ENCODE measurements around the gene CALML6. TPM values are rescaled to one million over a fixed set of nuclear protein-coding genes. Genes with fewer than 3 reads are reported as not detected.
A peak's percentile ranks its signal among the peaks of the same experiment; 100 is the strongest.

The CALML6 gene
- total and polyA plus RNA-seq, 5 donors = 0.18 to 0.36 (median 0.24) TPM; not detected in 2

DNA sequence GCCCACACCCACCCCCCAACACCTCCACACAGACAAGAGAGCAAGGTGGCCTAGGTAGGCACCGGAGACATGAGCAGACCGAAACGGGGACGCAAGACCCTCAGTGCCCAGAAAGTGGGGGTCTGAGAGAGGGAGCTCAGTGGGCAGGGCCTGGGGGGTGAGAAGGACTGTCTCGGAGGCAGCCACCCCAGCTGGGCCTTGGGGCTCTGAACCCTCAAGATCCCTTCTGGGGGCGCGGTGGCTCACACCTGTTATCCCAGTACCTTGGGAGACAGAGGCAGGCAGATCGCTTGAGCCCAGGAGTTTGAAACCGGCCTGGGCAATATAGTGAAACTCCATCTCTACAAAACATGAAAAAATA is 15.1 kb upstream of the CALML6 start:
- DNase-seq = peak in 1 of 3 donors; percentile 39
- H3K9me3 ChIP-seq (ENCODE audit: control insufficient read depth, low read length) = no peaks in the 10 kb centered on the region
- H3K27me3 ChIP-seq (ENCODE audit: control insufficient read depth, insufficient read depth) = no peaks in the 10 kb centered on the region
- intact Hi-C loops (cut with DNase I) = loop anchor here in 2 of 4 donors (10.0 kb wide), 1 partner anchor 115 kb away; no protein-coding TSS in a partner anchor
- no peak overlapping the region for H3K27ac ChIP-seq (ENCODE audit: low read length)
- peak in 1 of 2 donors; percentile 22 for ATAC-seq
- WGBS = 91% methylated on average over 9 of the region's 9 CpGs
- no peak overlapping the region for H3K4me3 ChIP-seq (ENCODE audit: low read length)
- peaks cover 2% of the 10 kb centered on the region for H3K4me1 ChIP-seq (ENCODE audit: control insufficient read depth, insufficient read depth, low read length)

DNA sequence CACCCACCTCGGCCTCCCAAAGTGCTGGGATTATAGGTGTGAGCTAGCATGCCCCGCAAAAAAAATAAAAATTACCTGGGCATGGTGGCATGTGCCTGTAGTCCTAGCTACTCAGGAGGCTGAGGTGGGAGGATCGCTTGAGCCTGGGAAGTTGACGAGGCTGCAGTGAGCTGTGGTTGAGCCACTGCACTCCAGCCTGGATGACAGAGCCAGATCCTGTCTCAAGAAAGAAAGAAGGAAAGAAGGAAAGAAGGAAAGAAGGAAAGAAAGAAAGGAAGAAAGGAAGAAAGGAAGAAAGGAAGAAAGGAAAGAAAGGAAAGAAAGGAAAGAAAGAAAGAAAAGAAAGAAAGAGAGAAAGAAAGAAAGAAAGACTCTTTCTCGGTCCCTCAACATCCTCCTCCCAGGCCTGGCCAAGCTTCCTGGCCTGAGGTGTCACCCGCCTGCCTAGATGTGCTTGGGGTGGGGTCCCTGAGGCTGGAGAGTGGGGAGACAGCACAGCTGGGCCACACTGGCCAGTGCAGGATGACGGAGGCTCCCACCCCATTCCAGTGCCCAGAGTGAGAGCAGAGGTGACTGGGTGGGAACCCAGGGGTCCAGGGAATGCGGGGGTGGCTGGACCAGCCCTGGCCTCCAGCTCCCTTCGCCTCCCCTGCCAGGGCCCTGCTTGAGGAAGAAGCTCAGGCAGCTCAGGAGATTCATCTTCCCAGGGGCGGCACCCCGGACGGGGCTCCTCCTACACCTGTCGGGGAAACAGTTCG is 14.0 kb upstream of the CALML6 start:
- no peak overlapping the region for H3K27ac ChIP-seq (ENCODE audit: low read length)
- ATAC-seq = no peak
- no peak overlapping the region for H3K4me3 ChIP-seq (ENCODE audit: low read length)
- intact Hi-C loops (cut with DNase I) = loop anchor here in 1 of 4 donors (10.0 kb wide), 1 partner anchor 116 kb away; no protein-coding TSS in a partner anchor
- H3K9me3 ChIP-seq (ENCODE audit: control insufficient read depth, low read length) = no peaks in the 10 kb centered on the region
- peak in 2 of 3 donors; percentile 14 to 33 for DNase-seq
- no peaks in the 10 kb centered on the region for H3K4me1 ChIP-seq (ENCODE audit: control insufficient read depth, insufficient read depth, low read length)
- 80% methylated on average over 14 of the region's 14 CpGs for WGBS
- no peaks in the 10 kb centered on the region for H3K27me3 ChIP-seq (ENCODE audit: control insufficient read depth, insufficient read depth)

- no peaks in the 10 kb centered on the region for H3K9me3 ChIP-seq (ENCODE audit: control insufficient read depth, low read length)
- DNase-seq (peak in 2 of 3 donors; percentile 36 to 43), ATAC-seq (no peak)
- intact Hi-C loops (cut with DNase I) = loop anchor here in 1 of 4 donors (10.0 kb wide), 1 partner anchor 117 kb away; no protein-coding TSS in a partner anchor
- H3K4me1 ChIP-seq (ENCODE audit: control insufficient read depth, insufficient read depth, low read length) = no peaks in the 10 kb centered on the region
- 81% methylated on average over 13 of the region's 13 CpGs for WGBS
- no peak overlapping the region for H3K27ac ChIP-seq (ENCODE audit: low read length)
- H3K4me3 ChIP-seq (ENCODE audit: low read length) = no peak overlapping the region
- no peaks in the 10 kb centered on the region for H3K27me3 ChIP-seq (ENCODE audit: control insufficient read depth, insufficient read depth)
Measured at GRCh38 chr1:1901641-1902294, 13.3 kb upstream of the CALML6 start.

GRCh38 chr1:1903224-1903623 is 11.8 kb upstream of the CALML6 start:
- intact Hi-C loops (cut with DNase I) = loop anchor here in 1 of 4 donors (10.0 kb wide), 1 partner anchor 118 kb away; no protein-coding TSS in a partner anchor
- Histone ChIP-seq H3K4me3 (ENCODE audit: low read length) (no peak overlapping the region), H3K4me1 (ENCODE audit: control insufficient read depth, insufficient read depth, low read length) (no peaks in the 10 kb centered on the region), H3K27me3 (ENCODE audit: control insufficient read depth, insufficient read depth) (no peaks in the 10 kb centered on the region), H3K9me3 (ENCODE audit: control insufficient read depth, low read length) (no peaks in the 10 kb centered on the region), H3K27ac (ENCODE audit: low read length) (no peak overlapping the region)
- ATAC-seq (no peak), DNase-seq (no peak)
- 98% methylated on average over 12 of the region's 12 CpGs for WGBS

- no peak overlapping the region for H3K4me3 ChIP-seq (ENCODE audit: low read length)
- 20% methylated on average over 15 of the region's 15 CpGs for WGBS
- intact Hi-C loops (cut with DNase I) = loop anchor here in 3 of 4 donors (5.0 to 10.0 kb wide), 2 partner anchors 122 to 124 kb away; no protein-coding TSS in a partner anchor
- no peaks in the 10 kb centered on the region for H3K4me1 ChIP-seq (ENCODE audit: control insufficient read depth, insufficient read depth, low read length)
- no peaks in the 10 kb centered on the region for H3K9me3 ChIP-seq (ENCODE audit: control insufficient read depth, low read length)
- no peaks in the 10 kb centered on the region for H3K27me3 ChIP-seq (ENCODE audit: control insufficient read depth, insufficient read depth)
- peak; percentile 89 to 94 (median 94) for DNase-seq
- peak overlapping the region; percentile 25 for H3K27ac ChIP-seq (ENCODE audit: low read length)
- ATAC-seq = peak; percentile 69 to 70
Measured at GRCh38 chr1:1906185-1907097, 8.6 kb upstream of the CALML6 start.

GRCh38 chr1:1907098-1907736 is 7.8 kb upstream of the CALML6 start:
- DNase-seq (peak in 2 of 3 donors; percentile 68 to 76), ATAC-seq (no peak)
- intact Hi-C loops (cut with DNase I) = loop anchor here in 3 of 4 donors (5.0 to 10.0 kb wide), 2 partner anchors 122 to 125 kb away; no protein-coding TSS in a partner anchor
- no peaks in the 10 kb centered on the region for H3K9me3 ChIP-seq (ENCODE audit: control insufficient read depth, low read length)
- no peak overlapping the region for H3K27ac ChIP-seq (ENCODE audit: low read length)
- no peak overlapping the region for H3K4me3 ChIP-seq (ENCODE audit: low read length)
- H3K27me3 ChIP-seq (ENCODE audit: control insufficient read depth, insufficient read depth) = no peaks in the 10 kb centered on the region
- H3K4me1 ChIP-seq (ENCODE audit: control insufficient read depth, insufficient read depth, low read length) = no peaks in the 10 kb centered on the region
- WGBS = 71% methylated on average over 8 of the region's 8 CpGs

GRCh38 chr1:1908506-1908791 is 6.6 kb upstream of the CALML6 start:
- intact Hi-C loops (cut with DNase I) = loop anchor here in 3 of 4 donors (5.0 to 10.0 kb wide), 2 partner anchors 124 to 126 kb away; no protein-coding TSS in a partner anchor
- WGBS = 4% methylated on average over 21 of the region's 21 CpGs
- peak in 1 of 3 donors; percentile 82 for DNase-seq
- no peaks in the 10 kb centered on the region for H3K27me3 ChIP-seq (ENCODE audit: control insufficient read depth, insufficient read depth)
- peak; percentile 2 to 7 for ATAC-seq
- no peaks in the 10 kb centered on the region for H3K9me3 ChIP-seq (ENCODE audit: control insufficient read depth, low read length)
- peak overlapping the region; percentile 61 for H3K27ac ChIP-seq (ENCODE audit: low read length)
- no peaks in the 10 kb centered on the region for H3K4me1 ChIP-seq (ENCODE audit: control insufficient read depth, insufficient read depth, low read length)
- peak overlapping the region; percentile 67 for H3K4me3 ChIP-seq (ENCODE audit: low read length)

- Histone ChIP-seq H3K27ac (ENCODE audit: low read length) (no peak overlapping the region), H3K4me3 (ENCODE audit: low read length) (no peak overlapping the region), H3K9me3 (ENCODE audit: control insufficient read depth, low read length) (no peaks in the 10 kb centered on the region), H3K4me1 (ENCODE audit: control insufficient read depth, insufficient read depth, low read length) (no peaks in the 10 kb centered on the region), H3K27me3 (ENCODE audit: control insufficient read depth, insufficient read depth) (no peaks in the 10 kb centered on the region)
- 84% methylated on average over 6 of the region's 6 CpGs for WGBS
- DNase-seq = peak in 1 of 3 donors; percentile 16
- no peak for ATAC-seq
- intact Hi-C loops (cut with DNase I) = no loop called here
Measured at GRCh38 chr1:1910033-1910465, 5.0 kb upstream of the CALML6 start.

DNA sequence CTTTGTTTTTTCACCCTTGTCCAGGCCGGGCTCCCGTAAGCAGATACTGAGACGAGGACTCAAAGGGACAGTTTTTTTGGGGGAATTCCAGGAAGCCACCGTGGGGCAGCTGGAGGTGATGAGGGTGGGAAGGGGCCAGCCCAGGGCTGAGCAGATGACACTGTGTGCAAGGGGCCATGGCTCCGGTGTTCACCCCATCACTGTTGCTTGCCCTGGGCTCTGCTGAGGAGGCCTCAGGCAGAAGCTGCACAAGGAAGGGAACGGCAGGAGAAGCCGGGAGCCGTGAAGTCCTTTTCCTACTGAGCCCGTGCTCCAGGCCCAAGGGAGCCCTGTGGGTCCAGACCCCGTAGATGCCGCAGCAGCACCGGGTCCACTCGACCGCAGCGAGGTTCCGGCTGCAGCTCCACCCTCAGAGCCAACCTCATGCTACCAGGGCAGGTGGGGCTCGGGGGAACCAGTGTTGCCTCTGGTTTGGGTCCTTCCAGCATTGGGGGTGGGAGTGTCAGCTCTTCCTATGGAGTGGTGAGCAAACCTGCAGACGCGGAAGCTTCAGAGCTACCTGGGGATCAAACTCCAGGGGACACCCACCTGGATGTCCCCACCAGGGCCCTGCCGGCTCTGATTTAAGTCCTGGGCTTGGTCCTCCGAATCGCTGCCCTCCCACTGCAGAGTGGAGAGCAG is 4.3 kb upstream of the CALML6 start:
- DNase-seq = peak in 2 of 3 donors; percentile 59 to 63
- WGBS = 95% methylated on average over 22 of the region's 22 CpGs
- no peaks in the 10 kb centered on the region for H3K9me3 ChIP-seq (ENCODE audit: control insufficient read depth, low read length)

More for the DNA sequence above, 4.3 kb upstream of the CALML6 start:
- H3K27me3 ChIP-seq (ENCODE audit: control insufficient read depth, insufficient read depth) = no peaks in the 10 kb centered on the region
- H3K4me1 ChIP-seq (ENCODE audit: control insufficient read depth, insufficient read depth, low read length) = no peaks in the 10 kb centered on the region
- H3K4me3 ChIP-seq (ENCODE audit: low read length) = no peak overlapping the region
- ATAC-seq = no peak
- H3K27ac ChIP-seq (ENCODE audit: low read length) = no peak overlapping the region
- intact Hi-C loops (cut with DNase I) = no loop called here
